Mesendoderm (in vitro differentiated cells): ENCODE measurements around the gene SF3A1.
"Not testable (repeated sequence)": the region's sequence is repeated elsewhere in the genome, so short reads cannot be mapped to it uniquely, and the experiment has no call there.

Experiments used
- DNase-seq: peaks from one replicate; pipeline ENCODE4 v3.0.0; 2013
- H2AK5ac ChIP-seq: 2 replicates; pipeline ENCODE4 v1.6.1; 2013; ENCODE audit warnings: low read length, inconsistent platforms
- H2BK120ac ChIP-seq: 2 replicates; pipeline ENCODE4 v1.6.1; 2013; ENCODE audit warnings: low read depth, mild to moderate bottlenecking, low read length, moderate library complexity, mixed read lengths
- H2BK15ac ChIP-seq: replicated peaks from 2 replicates; pipeline ENCODE4 v1.6.1; 2013; ENCODE audit warnings: low read depth, mild to moderate bottlenecking, moderate library complexity
- H2BK5ac ChIP-seq: 2 replicates; pipeline ENCODE4 v1.6.1; 2013; ENCODE audit warnings: low read length, inconsistent platforms
- H3K18ac ChIP-seq: 2 replicates; pipeline ENCODE4 v1.6.1; 2013; ENCODE audit warnings: mild to moderate bottlenecking, low read length, mixed read lengths
- H3K23ac ChIP-seq: one replicate; pipeline ENCODE4 v1.6.1; 2013; ENCODE audit warnings: low read length
- H3K27ac ChIP-seq: 2 replicates; pipeline ENCODE4 v1.5.1; 2013; ENCODE audit warnings: low read depth, mild to moderate bottlenecking, inconsistent platforms, low read length, moderate library complexity
- H3K27me3 ChIP-seq: 2 replicates; pipeline ENCODE4 v1.6.1; 2013; ENCODE audit warnings: low read length, control low read depth, mild to moderate bottlenecking, inconsistent platforms; ENCODE audit not compliant: insufficient read depth, poor library complexity
- H3K36me3 ChIP-seq: 2 replicates; pipeline ENCODE4 v1.6.1; 2013; ENCODE audit warnings: low read length, inconsistent platforms; ENCODE audit not compliant: control insufficient read depth, insufficient read depth
- H3K4ac ChIP-seq: one replicate; pipeline ENCODE4 v1.6.1; 2013; ENCODE audit warnings: low read depth, mild to moderate bottlenecking, low read length, moderate library complexity
- H3K4me1 ChIP-seq: 2 replicates; pipeline ENCODE4 v1.6.1; 2013; ENCODE audit warnings: low read depth, low read length, inconsistent platforms; ENCODE audit not compliant: control insufficient read depth
- H3K4me2 ChIP-seq: 2 replicates; pipeline ENCODE4 v1.6.1; 2013; ENCODE audit warnings: low read length
- H3K4me3 ChIP-seq: 2 replicates; pipeline ENCODE4 v1.5.1; 2013; ENCODE audit warnings: mild to moderate bottlenecking, low read length
- H3K56ac ChIP-seq: one replicate; pipeline ENCODE4 v1.6.1; 2013; ENCODE audit warnings: low read length
- H3K79me1 ChIP-seq: 2 replicates; pipeline ENCODE4 v1.6.1; 2013; ENCODE audit warnings: low read length, inconsistent platforms
- H3K79me2 ChIP-seq: 2 replicates; pipeline ENCODE4 v1.6.1; 2013; ENCODE audit warnings: mild to moderate bottlenecking, low read length; ENCODE audit not compliant: control insufficient read depth, insufficient read depth
- H3K9ac ChIP-seq: 2 replicates; pipeline ENCODE4 v1.6.1; 2013; ENCODE audit warnings: low read length, inconsistent platforms
- H4K5ac ChIP-seq: one replicate; pipeline ENCODE4 v1.6.1; 2013; ENCODE audit warnings: low read length
- H4K8ac ChIP-seq: one replicate; pipeline ENCODE4 v1.6.1; 2013; ENCODE audit warnings: low read depth, mild to moderate bottlenecking, control low read depth, low read length, moderate library complexity
- WGBS: extraction: QIAGEN DNeasy Blood & Tissue Kit; methylation state at CpG from one replicate; pipeline ENCODE4 v1.1.7; 2013; ENCODE audit warnings: low lambda C conversion rate, missing lambda C conversion rate; ENCODE audit not compliant: insufficient coverage; ENCODE audit errors: extremely low coverage; 5-methylcytosine and 5-hydroxymethylcytosine counted together

Gene SF3A1

DNA sequence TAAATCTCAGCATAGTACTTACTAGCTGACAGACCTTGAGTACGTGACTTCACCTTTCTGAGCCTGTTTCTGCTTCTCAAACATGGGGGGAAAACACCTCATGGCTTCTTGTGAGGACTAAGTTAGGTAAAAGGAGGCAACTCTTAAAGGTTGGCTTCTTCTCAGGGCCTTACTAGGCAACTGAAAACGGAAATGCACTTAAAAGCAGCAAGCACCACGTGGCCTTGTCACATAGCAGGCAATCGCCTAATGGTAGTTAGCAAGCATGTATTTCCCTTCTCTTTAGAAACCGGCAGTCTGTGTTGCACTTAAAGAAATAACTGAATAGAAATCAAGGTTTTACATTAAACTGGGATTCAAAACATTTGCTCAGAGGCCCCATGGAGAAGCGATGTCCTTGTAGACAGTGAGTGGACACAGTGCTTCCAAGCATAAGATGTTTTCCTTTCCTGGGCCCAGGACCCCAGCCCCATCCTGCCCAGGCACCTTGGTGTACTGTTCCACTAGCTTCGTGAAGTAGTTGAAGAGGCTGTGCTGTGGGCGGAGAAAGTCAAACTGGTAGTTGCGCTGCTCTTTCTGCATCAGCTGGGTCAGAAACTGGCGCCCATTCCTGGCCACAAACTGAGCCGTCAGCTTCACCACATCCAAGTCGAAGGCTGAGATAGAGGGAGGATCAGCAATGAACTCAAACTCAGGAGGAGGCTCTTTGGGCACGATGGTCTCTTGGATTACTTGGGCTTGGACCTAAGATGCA lies 12.1 kb downstream of the SF3A1 start:
- H2BK5ac ChIP-seq = no peak overlapping the region
- no peak overlapping the region for H2AK5ac ChIP-seq
- no peak overlapping the region for H2BK15ac ChIP-seq
- H3K4ac ChIP-seq = no peak overlapping the region
- no peaks in the 10 kb centered on the region for H3K27me3 ChIP-seq
- H3K9ac ChIP-seq = no peak overlapping the region
- no peak overlapping the region for H3K4me2 ChIP-seq
- H3K4me3 ChIP-seq = no peak overlapping the region
- WGBS = no CpG with 5 or more reads among the region's 13 CpGs
- peaks cover 8% of the 10 kb centered on the region for H3K79me2 ChIP-seq
- no peak overlapping the region for H3K27ac ChIP-seq
- H4K5ac ChIP-seq = no peak overlapping the region
- H2BK120ac ChIP-seq = no peak overlapping the region
- no peak overlapping the region for H3K23ac ChIP-seq
- H4K8ac ChIP-seq = no peak overlapping the region
- H3K56ac ChIP-seq = no peak overlapping the region
- peaks cover 51% of the 10 kb centered on the region for H3K36me3 ChIP-seq
- H3K4me1 ChIP-seq = no peaks in the 10 kb centered on the region
- H3K18ac ChIP-seq = no peak overlapping the region
- peaks cover 7% of the 10 kb centered on the region for H3K79me1 ChIP-seq
- no peak for DNase-seq

DNA sequence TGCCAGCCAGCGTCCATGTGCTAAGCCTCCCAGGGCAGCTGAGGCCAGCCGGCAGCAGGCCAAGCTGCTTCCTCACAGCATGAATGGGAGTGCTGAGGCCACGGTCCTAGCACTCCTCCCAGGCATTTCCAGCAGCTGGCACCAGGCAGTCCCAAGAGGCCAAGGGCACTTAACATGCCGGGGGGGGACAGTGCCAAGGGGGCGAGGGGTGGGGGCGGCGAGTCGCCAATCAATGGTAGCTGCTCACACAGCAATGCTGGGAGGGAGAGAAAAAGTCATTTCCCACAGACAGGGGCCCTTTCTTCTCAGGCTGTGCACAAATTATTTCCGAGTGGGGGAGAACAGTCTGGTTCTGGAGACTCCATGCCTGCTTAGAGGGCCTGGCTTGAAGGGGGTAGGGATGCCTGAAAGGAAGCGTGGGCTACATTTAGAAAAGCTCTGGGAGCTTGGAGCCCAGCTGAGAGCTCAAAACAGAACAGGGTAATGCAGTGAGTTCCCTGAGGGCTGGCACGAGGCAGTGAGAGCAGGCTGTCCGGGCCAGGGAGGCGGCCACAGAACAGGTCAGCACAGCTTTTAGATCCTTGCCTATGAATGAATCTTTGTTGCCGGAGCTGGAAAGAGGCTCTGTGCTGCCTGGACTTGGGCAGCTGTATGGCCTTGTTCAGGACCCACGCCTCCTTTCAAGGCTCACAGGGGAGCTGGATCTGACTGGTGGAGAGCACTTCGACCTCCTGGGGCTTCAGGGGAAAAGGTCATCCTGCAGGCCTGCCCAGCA lies 15.6 kb downstream of the SF3A1 start:
- H4K5ac ChIP-seq = no peak overlapping the region
- WGBS = no CpG with 5 or more reads among the region's 16 CpGs
- H2AK5ac ChIP-seq = no peak overlapping the region
- no peaks in the 10 kb centered on the region for H3K79me2 ChIP-seq
- H2BK5ac ChIP-seq = no peak overlapping the region
- H3K36me3 ChIP-seq = peaks cover 63% of the 10 kb centered on the region
- H3K4me3 ChIP-seq = no peak overlapping the region
- H4K8ac ChIP-seq = no peak overlapping the region
- no peak overlapping the region for H3K4me2 ChIP-seq
- no peak overlapping the region for H2BK15ac ChIP-seq
- H3K27me3 ChIP-seq = no peaks in the 10 kb centered on the region
- no peak for DNase-seq
- H3K23ac ChIP-seq = no peak overlapping the region
- no peak overlapping the region for H3K27ac ChIP-seq
- H3K56ac ChIP-seq = no peak overlapping the region
- H2BK120ac ChIP-seq = no peak overlapping the region
- no peak overlapping the region for H3K9ac ChIP-seq
- H3K18ac ChIP-seq = no peak overlapping the region
- H3K4me1 ChIP-seq = no peaks in the 10 kb centered on the region
- H3K79me1 ChIP-seq = no peaks in the 10 kb centered on the region
- H3K4ac ChIP-seq = no peak overlapping the region

DNA sequence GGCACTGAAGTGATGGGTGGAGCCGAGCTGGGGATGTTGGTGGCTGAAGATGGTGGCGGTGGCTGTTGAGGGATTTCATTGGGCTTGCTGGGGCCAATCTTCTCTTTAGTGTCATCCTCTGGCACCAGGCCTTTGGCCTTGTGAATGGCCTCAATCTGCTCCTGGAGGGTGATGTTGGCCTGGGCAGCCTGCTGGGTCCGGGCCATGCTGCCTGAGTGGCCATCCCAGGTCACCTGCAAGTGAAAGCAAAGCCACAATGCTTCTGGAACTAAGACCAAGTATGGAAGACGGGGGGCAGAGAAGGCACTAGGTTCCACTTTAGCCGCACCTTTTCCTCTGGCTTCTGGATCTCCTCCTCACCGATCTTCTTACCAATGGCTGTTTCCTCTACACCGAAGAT lies 17.9 kb downstream of the SF3A1 start:
- Histone ChIP-seq H3K27me3 (no peaks in the 10 kb centered on the region), H2BK15ac (no peak overlapping the region), H3K4me3 (no peak overlapping the region), H3K4me1 (no peaks in the 10 kb centered on the region), H3K79me2 (no peaks in the 10 kb centered on the region), H3K27ac (no peak overlapping the region), H3K36me3 (peaks cover 54% of the 10 kb centered on the region), H3K4me2 (no peak overlapping the region), H3K56ac (no peak overlapping the region), H3K79me1 (no peaks in the 10 kb centered on the region), H2AK5ac (no peak overlapping the region), H3K9ac (no peak overlapping the region), H2BK120ac (no peak overlapping the region), H3K23ac (no peak overlapping the region), H4K5ac (no peak overlapping the region), H3K18ac (no peak overlapping the region), H3K4ac (no peak overlapping the region), H2BK5ac (no peak overlapping the region), H4K8ac (no peak overlapping the region)
- no CpG with 5 or more reads among the region's 7 CpGs for WGBS
- DNase-seq = no peak

DNA sequence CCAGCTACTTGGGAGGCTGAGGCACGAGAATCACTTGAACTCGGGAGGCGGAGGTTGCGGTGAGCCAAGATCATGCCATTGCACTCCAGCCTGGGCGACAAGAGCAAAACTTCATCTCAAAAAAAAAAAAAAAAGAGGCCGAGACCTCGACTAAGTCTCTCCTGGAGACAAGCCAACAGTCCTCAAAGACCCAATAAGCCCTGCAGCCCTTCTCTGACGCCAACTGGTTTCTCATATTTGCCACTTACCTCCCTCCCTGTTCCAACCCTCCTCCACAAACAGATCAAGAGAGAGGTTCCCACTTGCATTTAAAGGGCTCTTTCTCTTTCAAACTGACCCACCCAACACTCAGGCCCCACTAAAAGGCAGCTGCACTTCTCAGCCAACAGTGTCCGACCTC lies 18.4 kb downstream of the SF3A1 start:
- H3K79me2 ChIP-seq, H4K5ac ChIP-seq, H2AK5ac ChIP-seq, H3K27me3 ChIP-seq, H3K27ac ChIP-seq, H2BK120ac ChIP-seq, H3K4me1 ChIP-seq, H4K8ac ChIP-seq, H3K4ac ChIP-seq, H2BK5ac ChIP-seq, H3K23ac ChIP-seq, DNase-seq, H3K9ac ChIP-seq, H3K79me1 ChIP-seq, H3K4me2 ChIP-seq, H3K18ac ChIP-seq, H3K4me3 ChIP-seq, H2BK15ac ChIP-seq, H3K56ac ChIP-seq: not testable (repeated sequence)
- no CpG with 5 or more reads among the region's 9 CpGs for WGBS
- H3K36me3 ChIP-seq = peaks cover 53% of the 10 kb centered on the region

DNA sequence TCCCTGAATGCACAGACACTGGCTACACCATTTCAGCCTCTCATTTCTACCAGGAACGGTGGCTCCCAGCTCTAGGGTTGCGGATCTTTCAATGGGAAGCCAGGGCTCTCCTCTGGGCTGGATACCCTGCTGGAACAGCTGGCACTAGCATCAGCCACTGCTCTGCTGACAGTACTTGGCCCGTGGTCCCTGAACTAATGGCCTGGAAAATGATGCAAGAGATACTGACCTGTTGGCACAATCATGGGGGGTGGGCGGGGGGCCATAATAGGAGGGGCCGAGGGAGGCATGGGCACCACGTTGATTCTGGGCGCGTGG lies 19.3 kb downstream of the SF3A1 start:
- Histone ChIP-seq H3K27ac (no peak overlapping the region), H2BK120ac (no peak overlapping the region), H4K8ac (no peak overlapping the region), H3K79me2 (no peaks in the 10 kb centered on the region), H2BK15ac (no peak overlapping the region), H3K56ac (no peak overlapping the region), H3K4me2 (no peak overlapping the region), H3K9ac (no peak overlapping the region), H4K5ac (no peak overlapping the region), H3K4me1 (no peaks in the 10 kb centered on the region), H2BK5ac (no peak overlapping the region), H3K23ac (no peak overlapping the region), H3K27me3 (no peaks in the 10 kb centered on the region), H3K4me3 (no peak overlapping the region), H3K4ac (no peak overlapping the region), H3K36me3 (peaks cover 48% of the 10 kb centered on the region), H3K79me1 (no peaks in the 10 kb centered on the region), H2AK5ac (no peak overlapping the region), H3K18ac (no peak overlapping the region)
- no peak for DNase-seq
- WGBS = no CpG with 5 or more reads among the region's 8 CpGs
